GM18505 (cell line): ENCODE data around the gene OGT.
A peak's percentile ranks its signal among the peaks of the same experiment; 100 is the strongest.
"Not testable (repeated sequence)": the region's sequence is repeated elsewhere in the genome, so short reads cannot be mapped to it uniquely, and the experiment has no call there.

Experiments
- ATAC-seq: cut with Tn5 transposase; IDR thresholded peaks from one replicate; pipeline ENCODE4 v1.9.1; 2021; ENCODE audit not compliant: unreplicated experiment
- POLR2A ChIP-seq: IDR thresholded peaks from 4 replicates; pipeline ENCODE4 v1.6.1; 2011; ENCODE audit warnings: borderline replicate concordance; ENCODE audit not compliant: insufficient read depth, insufficient read length; ENCODE audit errors: extremely low read depth

The OGT gene

DNA sequence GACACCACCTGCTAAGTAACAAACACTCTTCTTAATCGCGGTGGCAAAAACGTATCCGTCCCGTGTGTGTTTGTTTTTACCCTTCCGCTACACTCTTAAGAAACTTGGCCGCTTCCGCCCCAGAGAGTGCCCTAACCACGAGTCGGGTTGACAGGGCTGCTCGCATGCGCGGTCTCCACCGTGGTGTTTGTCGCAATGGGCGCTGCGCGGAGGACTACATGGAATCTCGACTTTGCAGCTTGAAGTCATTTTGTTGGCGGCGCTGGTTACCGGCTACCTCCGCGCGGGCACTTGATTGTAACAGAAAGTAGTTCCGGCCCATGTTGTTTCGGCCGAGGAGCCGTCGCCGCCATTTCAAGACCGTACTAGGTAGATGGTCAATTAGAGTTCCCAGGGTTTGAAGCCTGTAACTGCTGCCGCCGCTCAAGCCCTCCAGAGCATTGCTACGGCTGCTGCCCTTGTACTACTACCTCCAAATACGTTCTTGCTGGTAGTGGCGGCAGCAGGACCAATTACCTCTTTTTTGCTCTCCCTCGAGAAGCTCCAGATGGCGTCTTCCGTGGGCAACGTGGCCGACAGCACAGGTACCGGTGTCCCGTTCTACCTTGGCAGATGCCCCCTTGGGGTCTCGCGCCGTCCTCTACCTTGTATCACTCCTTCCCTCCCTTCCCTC lies at the start of gene OGT:
Gene OGT, plus strand, starts transcription at position 352 of the 673 bp plus-strand sequence. Its CDS starts 196 bp downstream, at position 548.
- peak; percentile 68 for ATAC-seq
- TF ChIP-seq POLR2A = peak; percentile 84

DNA sequence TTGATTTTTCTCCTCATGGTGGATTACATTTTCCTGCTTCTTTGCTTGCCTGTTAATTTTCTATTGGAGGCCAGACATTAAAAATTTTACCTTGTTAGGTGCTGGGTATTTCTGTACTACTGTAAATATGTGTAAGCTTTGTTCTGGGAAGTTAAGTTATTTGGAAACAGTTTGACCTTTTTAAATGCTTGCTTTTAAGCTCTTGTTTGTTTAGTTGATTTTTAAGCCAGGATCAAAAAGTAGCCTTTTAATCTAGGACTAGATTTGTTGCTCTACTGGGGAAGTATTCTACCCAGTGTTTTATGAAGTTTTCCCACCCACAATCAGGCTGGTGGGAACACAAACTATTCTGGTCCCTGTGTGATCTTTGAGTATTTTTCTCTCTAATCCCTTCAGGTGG lies 45.1 kb upstream of the OGT start:
- ATAC-seq = no peak
- no peak for TF ChIP-seq POLR2A

DNA sequence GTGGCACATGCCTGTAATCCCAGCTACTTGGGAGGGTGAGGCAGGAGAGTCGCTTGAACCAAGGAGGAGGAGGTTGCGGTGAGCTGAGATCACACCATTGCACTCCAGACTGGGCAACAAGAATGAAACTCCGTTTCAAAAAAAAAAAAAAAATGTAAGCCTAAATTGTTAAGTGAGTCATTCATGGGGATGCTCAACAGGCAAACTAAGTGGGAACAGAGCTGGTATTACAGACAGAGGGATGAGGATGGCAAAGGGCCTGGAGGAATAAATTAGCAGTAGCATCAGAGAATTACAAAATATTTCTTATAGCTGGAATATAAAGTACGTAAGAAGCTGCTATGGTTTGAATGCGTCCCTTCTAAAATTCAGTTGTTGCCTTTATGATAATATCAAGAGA lies 43.4 kb upstream of the OGT start:
- no peak for TF ChIP-seq POLR2A
- no peak for ATAC-seq

GRCh38 chrX:71492231-71493065 lies 40.5 kb upstream of the OGT start:
- no peak for ATAC-seq
- TF ChIP-seq POLR2A = no peak

DNA sequence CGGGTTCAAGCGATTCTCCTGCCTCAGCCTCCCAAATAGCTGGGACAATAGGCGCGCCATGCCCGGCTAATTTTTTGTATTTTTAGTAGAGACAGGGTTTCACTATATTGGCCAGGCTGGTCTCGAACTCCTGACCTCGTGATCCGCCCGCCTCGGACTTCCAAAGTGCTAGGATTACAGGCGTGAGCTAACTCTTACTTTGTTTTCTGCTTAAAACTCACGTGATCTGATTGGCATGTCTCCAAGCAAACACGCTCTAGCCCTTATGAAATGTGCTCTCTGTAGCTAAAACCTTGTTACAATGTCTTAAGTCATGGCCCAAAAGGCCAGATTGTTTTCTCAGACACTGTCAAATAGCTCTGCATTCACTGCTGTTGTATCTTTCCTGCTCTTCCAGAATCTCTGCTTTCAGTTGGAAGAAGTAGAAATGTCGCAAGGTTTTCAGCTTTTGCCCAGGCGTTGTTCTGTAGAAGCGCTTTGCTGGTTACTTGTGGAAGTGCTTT lies 39.7 kb upstream of the OGT start:
- ATAC-seq = no peak
- no peak for TF ChIP-seq POLR2A

DNA sequence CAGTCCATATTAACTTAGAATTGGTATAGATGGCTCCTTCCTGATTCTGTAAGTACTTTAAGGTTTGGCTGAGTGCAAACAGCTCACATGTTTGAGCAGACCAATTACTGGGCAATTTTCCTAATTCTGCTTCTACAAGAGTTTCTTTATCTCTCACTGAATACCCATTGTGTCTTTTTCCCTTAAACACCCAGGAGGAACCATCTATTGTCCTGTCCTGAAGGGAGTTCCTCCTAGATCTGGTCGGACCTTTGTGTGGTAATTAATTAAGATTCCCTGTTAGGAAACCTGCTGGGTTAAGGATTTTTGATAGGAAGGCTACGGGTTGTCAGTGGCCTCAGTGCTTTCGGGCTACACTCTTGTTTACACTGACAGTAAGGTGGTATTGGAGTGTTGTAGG lies 36.9 kb upstream of the OGT start:
- ATAC-seq = not testable (repeated sequence)

DNA sequence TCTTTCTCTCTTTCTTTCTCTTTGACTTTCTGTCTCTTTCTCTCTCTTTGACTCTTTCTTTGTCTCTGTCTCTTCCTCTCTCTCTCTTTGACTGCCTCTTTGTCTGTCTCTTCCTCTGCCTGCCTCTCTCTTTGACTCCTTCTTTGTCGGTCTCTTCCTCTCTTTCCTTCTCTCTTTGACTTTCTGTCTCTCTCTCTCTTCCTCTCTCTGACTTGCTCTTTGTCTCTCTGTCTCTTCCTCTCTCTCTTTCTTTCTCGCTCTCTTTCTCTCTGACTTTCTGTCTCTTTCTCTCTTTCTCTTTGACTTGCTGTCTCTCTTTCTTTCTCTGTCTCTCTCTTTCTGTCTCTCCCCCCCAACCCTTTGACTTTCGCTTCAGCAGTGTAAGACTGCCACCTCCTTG lies 36.4 kb upstream of the OGT start:
- ATAC-seq = no peak
- no peak for TF ChIP-seq POLR2A

- not testable (repeated sequence) for ATAC-seq
These were observed 30.8 kb upstream of the OGT start for GRCh38 chrX:71502080-71502479.

DNA sequence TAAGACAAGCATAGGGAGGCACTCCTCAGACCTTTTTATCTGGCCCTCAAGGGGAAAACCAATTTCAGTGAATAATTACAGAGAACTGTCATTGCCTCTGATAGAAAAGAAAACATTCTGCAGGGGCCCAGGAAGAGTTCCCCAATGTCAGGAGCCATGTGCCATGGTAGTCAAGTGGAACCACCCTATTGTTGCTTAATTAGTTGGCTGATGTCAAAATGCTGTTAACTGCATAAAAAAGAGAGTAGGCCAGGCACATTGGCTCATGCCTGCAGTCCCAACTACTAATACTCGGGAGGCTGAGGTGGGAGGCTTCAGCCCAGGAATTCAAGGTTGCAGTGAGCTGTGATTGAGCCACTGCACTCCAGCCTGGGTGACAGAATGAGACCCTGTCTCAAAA lies 28.6 kb upstream of the OGT start:
- no peak for TF ChIP-seq POLR2A
- no peak for ATAC-seq

DNA sequence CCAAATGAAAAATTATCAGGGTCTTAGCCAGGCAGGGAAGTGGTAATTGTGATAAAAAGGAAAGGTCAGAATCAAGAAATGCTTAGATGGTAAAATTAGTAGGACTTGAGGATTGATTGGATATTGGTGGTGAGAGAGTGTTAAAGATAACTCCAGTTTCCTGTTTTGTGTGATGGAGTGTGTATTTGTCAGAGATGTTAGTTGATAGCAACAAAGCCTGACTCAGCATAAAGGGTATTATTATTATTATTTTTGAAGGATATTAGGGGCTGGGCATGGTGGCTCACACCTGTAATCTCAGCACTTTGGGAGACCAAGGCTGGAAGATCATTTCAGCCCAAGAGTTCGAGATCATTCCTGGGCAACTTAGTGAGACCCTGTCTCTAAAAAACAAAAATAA lies 23.6 kb upstream of the OGT start:
- TF ChIP-seq POLR2A = no peak

GRCh38 chrX:71510161-71510560 lies 22.7 kb upstream of the OGT start:
- no peak for ATAC-seq
- TF ChIP-seq POLR2A = no peak

More for the DNA sequence above, 23.6 kb upstream of the OGT start:
- ATAC-seq = no peak

DNA sequence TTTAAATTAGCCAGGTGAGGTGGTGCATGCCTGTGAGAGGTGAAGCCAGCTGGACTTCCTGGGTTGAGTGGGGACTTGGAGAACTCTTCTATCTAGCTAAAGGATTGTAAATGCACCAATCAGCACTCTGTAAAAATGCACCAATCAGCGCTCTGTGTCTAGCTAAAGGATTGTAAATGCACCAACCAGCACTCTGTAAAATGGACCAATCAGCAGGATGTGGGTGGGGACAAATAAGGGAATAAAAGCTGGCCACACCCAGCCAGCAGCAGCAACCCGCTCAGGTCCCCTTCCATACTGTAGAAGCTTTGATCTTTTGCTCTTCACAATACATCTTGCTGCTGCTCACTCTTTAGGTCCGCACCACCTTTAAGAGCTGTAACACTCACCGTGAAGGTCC lies 19.2 kb upstream of the OGT start:
- not testable (repeated sequence) for ATAC-seq

DNA sequence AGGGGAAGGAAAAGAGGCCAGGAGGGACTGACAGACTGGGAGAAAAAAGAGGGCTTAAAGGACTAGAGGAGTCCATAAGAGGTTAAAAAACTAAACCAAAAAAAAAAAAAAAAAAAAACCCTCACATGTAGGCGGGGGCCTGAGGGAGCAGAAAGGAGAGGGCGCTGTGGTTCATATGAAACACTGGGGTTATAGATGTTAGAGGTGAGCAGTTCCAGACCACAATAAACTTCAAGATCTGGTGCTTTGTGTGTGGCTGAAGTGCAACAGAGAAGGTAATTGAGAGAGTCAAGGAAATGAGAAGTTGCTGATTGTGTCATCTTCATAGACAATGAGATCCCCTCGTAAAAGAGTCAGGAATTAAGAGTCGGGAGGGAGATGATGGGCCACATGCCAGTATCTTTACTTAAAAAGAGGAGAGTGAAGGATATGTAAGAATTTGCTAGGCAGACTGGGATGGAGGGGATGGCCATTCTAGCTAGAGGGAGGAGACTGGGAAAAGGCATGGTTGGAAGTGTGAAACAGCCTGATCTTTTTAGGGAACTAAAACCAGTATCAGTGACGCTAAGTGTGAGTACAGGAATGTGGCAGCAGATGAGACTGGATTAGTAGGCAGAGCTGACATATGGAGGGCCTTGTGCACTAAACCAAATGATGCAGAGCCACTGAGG lies 18.4 kb upstream of the OGT start:
- no peak for TF ChIP-seq POLR2A
- peak; percentile 50 for ATAC-seq

DNA sequence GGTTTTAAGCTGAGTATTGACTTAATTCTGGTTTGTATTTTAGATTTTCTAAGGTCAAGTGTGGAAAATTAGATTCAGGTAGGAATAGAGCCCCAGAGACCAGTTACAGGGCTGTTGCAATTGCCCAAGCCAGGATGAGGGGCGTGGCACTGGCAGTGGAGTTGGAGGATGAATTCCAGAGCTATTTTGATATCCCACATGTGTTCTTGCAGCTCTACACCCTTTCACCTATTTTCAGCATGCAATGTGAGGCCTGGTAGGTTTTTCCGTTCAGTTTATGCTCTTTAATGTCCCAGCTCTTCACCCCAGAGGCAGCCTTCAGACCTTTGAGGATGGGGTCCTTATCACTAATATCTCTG lies 17.9 kb upstream of the OGT start:
- TF ChIP-seq POLR2A = no peak
- ATAC-seq = no peak
